GOT3 (cell line): ENCODE data around the gene CACNA1A.
"Not testable (repeated sequence)": the region's sequence is repeated elsewhere in the genome, so short reads cannot be mapped to it uniquely, and the experiment has no call there.

Experiments used
- DNase-seq: peaks from one replicate; lab custom pipeline; 2025; ENCODE audit warnings: mixed read lengths; lab: John Stamatoyannopoulos, UW

CACNA1A gene

DNA sequence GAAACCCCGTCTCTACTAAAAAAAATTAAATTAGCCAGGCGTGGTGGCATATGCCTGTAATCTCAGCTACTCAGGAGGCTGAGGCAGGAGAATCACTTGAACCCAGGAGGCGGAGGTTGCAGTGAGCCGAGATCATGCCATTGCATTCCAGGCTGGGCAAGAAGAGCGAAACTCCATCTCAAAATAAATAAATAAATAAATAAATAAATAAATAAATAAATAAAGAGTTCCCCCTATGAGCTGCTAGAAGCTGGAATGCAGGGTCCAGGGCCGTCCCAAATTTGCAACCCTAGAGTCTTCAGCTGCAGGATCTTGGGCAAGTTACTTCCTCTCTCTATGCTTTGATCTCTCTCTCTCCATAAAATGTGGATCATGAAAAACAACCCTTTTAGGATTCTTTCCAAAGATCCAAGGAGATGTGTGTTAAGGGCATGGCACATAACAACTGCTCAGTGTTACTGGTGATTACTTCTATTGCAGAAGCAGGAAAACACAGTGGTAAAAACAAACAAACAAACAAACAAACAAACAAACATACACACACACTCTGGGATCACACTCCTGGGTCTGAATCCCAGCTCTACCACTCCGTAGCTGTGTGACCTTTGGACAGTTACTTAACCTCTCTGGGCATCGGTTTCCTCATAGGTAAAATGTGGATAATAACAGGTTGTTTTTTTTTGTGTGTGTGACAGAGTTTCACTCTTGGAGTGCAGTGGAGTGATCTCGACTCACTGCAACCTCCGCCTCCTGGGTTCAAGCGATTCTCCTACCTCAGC lies 78.8 kb downstream of the CACNA1A start:
- DNase-seq: no peak

DNA sequence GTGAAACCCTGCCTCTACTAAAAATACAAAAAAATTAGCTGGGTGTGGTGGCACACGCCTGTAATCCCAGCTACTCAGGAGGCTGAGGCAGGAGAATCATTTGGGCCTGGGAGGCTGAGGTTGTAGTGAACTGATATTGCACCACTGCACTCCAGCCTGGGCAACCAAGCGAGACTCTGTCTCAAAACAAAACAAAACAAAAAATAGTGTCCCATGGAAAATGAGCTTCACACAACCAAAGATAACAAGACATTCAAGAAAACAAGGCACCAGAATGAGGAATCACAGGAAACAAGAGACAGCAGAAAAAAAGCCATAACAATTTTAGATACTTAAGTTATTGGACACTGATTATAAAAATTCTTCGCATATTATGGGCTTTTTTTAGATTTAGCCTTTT lies 80.4 kb downstream of the CACNA1A start:
- not testable (repeated sequence) for DNase-seq

DNA sequence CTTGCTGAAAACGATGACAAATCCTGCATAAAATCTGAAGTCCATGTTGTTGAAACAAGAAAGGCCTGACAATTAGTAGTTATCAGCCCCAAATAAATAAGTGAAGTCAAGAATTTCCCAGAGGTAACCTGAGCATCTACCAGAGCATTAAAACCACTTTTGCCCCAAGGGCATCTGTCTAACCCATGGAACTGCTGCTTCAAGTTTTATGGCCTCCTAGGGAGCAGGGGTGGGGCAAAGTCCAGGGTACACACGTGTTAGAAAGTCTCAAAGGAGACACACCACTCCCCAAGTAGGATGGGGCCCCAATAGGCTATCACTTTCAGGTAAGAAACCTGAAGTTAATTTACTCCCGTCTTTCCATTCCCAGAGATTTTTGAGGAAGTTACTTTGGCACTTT lies 81.1 kb downstream of the CACNA1A start:
- no peak for DNase-seq

DNA sequence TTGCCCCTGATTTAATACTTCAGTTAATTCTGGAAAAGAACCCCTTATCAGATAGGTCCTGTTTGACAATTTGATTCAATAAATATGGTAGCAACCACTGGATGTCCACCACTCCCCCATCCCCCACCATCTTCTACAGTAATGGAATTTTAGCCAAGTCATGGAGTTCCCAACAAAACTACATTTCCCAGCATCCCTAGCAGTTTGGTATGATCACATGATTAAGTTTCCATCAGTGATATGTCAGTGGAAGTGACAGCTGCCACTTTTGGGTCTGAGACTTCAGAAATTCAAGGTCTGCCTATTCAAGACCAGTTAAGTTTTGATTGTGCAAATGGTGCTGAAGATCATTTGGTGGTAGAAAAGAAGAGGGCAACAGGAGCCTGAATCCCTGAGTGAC lies 85.5 kb downstream of the CACNA1A start:
- no peak for DNase-seq

DNA sequence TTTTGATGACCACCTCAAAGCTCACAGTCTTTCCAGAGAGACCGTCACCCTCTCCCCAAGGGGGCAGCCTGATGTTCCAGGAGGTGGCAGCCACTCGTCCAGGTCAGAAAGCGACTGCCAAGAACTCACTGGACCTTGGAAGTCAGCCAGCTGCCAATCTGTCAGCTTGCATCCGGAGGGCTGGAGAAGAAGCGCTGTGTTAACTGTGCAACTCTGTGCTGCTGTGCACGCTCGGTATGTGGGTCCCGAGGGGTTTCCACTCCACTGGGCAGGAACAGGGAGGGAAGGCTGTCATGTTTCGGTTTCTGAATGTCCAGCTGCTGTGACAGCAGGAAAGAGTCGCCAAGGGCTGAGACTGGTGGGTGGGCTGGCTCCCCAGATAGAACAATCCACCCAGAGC lies 89.2 kb downstream of the CACNA1A start:
- no peak for DNase-seq

DNA sequence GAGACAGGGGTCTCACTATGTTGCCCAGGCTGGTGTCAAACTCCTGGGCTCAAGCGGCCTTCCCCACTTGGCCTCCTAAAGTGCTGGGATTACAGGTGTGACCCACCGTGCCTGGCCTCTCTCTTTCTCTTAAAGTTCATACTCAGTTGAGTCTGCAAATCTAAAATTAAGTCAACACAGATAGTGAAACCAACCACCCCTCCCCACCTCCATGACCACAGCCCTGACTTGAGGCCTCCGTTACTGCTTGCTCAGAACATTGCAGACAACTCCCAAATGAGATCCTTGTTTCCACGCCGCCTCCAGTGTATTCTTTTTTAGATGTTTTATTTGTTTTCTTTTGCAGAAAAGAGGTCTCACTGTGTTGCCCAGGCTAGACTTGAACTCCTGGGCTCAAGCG lies 94.4 kb downstream of the CACNA1A start:
- DNase-seq: no peak

DNA sequence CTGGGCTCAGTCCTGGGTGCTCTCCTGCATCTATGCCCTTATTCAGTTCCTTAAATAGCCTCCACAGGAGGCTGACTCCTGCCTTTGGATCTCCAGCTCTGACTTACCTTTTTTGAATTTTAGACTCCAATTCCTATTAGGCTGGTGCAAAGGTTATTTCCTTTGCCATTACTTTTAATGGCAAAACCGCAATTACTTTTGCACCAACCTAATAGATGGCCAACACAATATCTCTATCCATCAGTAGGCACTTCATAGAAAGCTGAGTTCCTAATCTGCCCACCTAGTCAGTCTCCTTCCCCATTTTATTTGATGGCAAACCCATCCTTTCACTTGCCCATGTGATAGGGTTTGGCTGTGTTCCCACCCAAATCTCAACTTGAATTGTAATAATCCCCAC lies 95.3 kb downstream of the CACNA1A start:
- no peak for DNase-seq

DNA sequence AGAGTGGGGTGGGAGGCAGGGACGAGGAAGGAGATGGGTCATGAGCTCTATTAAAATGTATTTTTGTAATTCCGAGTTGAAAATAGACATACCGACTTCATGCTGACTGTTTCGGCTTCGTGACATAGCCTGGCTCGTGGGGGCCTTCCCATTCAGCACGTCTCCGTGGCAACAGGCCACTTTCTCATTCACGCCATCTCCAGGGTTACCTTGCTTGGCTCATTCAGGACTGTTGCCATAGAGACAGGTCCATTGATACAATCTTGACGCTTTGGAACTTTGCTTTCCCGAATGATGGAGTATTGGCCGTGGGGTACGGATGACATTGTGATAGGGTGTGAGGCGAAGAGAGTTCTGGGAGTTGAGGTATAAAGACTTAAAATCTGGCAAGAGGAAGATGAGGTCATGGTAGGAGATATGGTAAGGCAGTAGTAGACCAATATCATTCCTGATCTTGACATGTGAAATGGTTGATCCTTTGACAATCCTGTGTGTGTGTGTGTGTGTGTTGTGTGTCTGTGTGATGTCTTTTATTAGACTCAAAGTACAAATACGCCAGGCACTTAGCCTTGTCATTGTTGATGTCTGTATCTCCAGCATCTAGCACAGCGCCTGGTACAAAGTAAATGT lies 97.3 kb downstream of the CACNA1A start:
- no peak for DNase-seq

DNA sequence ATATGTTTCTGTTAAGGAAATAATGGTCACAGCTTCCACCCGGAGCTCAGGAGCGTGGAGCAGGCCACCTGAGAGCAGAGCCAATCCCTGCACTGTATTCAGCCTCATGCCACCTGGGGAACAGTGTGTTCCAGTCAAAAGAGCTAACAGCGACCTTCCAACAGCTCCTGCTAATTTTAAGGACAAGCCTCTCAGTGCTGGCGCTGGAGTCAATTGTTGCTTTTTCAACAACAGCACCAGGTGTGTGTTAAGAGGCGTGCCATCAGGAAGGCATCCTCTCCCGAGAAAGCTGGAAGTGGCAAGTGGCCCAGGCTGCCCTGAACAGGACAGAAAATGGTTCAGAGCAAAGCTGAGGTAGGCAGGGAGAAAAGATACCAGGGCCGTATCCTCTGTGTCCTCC lies 102.0 kb downstream of the CACNA1A start:
- no peak for DNase-seq

DNA sequence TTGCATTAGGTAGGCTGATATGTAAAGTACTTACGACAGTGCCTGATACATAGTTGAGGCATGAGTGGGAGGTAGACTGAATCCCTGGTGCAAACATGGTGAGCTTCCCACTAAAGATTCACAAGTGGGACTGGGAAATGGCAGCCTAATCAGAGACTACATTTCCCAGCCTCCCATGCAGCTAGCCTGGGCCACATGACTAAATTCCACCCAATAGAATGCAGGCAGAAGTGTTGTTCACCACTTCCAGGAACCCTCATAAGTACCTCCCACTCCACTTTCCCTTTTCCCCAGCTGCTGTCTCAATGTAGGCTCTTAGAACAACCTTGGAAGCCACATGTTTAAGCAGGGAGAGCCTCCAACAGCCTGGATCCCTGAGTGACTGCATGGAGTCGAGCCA lies 104.9 kb downstream of the CACNA1A start:
- no peak for DNase-seq

DNA sequence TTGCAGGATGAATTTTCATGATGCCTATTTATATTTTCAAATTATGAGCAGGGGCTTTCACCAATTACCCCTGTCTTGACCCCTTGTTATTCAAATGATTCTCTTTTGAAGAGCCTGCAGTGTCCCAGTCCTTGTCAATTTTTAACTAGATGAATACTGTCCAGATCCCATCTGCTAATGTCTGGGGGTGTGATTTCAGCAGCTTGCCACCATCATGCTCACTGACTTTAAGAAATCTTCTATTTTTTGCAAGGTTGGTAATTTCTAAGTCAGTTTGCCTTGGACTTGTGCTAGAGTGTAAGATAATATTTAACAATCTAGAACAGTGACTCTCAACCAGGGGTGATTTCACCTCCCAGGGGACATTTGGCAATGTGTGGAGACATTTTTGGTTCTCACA lies 106.0 kb downstream of the CACNA1A start:
- DNase-seq: no peak

DNA sequence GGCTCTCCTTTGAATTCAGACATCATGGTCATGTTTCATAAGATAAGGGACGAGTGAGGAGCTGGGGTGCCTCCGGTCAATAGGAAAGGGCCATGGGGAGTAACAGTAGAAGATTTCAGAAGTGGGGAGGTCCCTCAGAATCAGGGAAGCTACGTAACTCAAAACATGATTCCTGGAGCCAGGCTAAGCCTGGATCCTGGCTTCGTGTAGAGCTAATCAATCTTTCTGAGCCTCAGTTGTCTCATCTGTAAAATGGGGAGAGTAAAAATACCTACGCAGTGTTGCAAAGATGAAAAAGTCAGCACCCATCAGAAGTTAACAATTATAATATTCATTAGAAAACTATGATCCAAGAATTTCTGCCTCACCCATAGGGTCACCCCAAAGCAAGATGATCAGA lies 106.5 kb downstream of the CACNA1A start:
- DNase-seq: no peak

DNA sequence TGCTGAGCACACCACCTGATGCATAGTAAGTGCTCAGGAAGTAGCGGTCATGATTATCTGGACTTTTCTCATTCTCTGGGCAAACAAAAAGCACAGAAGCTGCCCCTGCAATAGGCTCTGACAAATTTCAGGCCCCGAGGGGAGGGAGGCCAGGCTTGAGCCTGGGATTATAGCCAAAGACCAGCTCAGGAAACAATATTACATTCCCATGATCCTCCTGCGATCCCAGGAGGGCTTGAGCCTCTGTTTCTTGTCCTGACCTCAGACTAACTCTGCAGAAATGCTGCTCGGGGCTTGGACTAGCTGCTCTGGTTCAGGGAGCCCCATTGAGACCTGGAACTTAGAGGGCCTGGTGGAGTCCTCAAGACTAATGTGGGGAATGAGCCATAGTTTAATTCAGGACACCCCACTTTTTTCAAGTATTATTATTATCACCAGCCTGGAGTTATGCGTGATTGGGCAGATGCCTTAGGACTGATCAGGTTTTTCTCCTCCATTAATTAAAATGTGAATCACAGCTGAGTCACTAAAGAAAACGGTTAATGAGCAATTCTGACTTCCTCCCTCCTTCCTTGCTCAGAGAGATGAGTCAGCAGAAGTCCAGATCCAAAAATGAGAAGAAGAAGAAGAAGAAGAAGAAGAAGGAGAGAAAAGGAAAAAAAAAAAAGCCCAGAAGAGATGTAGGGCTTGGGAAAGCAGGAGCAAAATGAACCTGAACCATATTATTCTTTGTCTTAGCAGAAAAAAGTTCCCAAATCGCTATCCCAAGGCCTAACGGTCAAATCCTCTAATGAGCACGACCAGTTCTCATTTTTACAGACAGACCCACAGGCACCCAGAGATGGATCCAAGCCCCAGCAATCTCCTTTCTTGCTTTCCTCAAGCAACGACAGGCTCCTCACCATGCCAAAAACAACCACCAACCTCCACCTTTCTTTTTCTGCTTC lies 107.2 kb downstream of the CACNA1A start:
- peak; percentile 78 for DNase-seq

DNA sequence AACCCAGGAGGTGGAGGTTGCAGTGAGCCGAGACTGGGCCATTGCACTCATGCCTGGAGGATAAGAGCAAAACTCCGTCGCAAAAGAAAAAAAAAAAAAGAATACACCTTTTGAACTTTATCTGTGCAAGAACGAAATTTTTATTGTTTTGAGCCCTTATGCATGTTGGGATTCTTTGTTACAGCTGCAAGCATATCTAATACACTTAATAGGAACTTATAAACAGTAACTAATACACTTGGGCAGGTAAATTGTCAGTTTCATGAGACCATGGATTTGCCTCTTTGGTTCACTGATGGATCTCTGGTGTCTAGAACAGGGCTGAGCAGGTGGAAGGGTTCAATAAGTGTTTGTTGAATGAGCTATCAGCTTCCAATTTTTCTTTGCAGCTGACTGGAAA lies 108.1 kb downstream of the CACNA1A start:
- no peak for DNase-seq

DNA sequence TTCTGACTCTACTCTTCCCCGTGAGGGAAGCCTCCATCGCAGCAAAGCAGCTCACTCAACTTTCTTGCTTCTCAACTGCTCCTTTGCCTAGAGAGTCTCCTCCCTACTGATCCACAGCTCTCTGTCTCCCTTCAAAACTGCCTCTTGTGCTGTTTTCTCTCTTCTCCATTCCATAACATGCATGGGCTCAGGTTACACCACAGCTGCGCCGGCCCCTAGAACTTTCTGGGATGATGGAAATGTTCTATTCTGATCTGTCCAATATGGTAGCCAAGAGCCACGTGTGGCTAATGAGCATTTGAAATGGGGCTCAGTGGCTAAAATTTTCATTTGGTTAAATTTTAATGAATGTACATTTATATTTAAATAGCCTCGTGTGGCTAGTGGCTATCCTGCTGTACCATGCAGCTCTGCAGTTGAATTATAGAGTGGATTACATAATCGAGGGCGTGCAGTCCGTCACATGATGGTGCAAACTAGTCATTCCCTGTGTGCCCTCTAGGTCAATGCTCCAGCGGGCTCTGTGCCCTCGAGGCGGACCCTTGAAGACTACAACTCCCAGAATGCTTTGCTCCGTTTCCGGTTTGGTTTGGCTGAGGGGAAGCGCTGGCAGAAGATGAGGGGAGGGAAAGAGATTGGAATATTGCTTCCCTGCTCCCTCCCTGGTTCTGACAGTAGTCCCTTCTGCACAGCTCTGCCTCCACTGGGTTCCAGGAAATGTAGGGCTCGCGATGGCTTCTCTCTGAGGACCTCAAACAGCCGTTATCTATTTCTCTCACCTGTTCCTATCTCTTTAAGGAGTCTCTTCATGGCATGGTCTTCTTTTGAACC lies 109.8 kb downstream of the CACNA1A start:
- peak; percentile 17 for DNase-seq

DNA sequence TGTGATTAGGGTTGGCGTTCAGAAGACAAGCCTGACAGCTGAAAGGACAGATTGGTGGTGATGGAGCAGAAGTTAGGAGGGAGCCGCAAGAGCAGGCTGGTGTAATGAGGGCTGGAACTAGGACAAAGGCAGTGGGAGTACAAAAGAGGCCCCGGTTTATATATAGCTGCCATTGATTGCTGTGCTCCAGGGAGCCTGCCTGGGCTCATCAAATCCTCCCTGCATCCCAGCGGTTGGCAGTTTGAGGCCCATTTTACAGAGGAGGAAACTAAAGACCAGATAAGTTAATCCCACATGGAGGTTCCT lies 123.7 kb downstream of the CACNA1A start:
- DNase-seq: no peak

DNA sequence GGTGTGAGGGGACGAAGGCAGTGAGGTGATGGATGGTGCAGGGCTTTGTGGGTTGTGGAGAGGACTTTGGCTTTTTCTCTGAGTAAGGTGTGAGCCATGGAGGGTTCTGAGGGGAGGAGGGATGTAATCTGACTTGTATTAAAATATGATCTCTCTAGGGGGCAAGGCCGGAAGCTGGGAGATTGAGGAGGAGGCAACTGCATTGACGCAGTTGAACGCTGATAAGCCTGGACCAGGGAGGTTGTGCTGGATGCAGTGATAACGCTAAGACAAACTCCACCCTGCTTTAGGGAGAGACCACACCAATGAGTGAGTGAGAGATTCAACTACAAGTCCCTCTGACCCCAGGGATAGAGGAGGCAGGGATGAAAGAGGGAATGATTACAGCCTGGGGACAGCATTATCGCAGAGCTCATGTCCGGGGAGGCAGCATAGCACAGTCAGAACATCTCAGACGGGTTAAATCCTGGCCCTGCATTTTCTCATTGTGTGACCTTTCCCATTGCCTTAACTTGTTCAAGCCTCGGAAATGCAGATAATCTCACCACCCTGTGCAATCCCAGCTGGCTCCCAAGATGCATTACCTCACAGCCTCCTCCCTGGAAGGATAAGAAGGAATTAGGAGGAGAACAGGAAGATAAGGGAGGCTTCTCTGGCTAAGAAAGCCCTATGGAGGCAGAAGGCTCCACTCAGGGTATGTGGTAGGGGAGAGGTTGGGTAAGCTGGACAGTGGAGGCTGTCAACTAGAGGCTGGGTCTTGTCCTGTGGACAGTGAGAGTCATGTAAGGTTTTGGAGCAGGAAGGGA lies 124.2 kb downstream of the CACNA1A start:
- DNase-seq: no peak

DNA sequence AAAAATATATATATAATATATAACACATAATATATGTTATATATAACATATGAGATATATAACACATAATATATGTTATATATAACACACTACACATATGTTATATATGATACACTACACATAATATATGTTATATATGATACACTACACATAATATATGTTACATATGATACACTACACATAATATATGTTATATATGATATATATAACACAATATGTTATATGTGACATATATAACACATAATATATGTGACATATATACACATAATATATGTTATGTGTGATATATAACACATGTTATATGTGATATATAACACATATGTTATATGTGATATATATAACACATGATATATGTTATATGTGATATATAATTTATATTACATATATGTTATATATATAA lies 129.7 kb downstream of the CACNA1A start:
- DNase-seq: no peak

DNA sequence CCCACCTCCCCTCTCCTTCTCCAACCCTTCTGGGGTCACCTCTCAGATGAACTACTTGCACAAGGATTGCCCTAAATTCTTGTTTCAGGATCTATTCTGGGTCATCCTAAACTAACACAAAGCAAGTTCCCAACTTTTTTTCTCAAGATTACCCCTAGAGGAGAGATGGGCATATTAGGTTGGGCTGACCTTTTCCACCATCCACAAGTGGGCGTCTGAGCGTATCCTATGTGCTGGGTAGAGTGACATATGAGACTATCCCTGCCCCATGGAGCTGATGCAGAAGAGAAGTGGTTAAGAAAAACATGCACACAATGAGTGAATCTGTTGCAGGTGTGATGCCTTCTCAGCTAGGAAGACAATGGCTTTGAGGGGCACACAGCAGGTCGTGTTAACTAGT lies 132.7 kb downstream of the CACNA1A start:
- DNase-seq: no peak

DNA sequence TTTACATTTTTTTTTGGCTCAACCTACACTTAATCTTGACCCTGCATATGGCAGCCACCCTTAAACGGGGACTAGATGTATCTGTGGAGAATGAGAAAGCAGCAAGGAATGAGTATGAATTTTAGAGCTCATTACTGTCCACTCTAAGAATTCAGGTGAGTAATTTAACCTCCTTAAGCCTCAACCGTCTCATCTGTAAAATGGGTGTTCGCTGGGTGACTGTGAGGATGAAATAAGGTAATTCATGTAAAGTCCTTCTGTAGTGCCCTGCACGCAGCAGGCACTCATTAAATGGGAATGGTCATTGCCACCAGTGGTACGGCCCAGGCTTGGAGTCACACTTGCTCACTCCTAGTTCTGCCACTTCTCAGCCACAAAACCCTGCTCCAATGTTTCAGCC lies 135.3 kb downstream of the CACNA1A start:
- no peak for DNase-seq

DNA sequence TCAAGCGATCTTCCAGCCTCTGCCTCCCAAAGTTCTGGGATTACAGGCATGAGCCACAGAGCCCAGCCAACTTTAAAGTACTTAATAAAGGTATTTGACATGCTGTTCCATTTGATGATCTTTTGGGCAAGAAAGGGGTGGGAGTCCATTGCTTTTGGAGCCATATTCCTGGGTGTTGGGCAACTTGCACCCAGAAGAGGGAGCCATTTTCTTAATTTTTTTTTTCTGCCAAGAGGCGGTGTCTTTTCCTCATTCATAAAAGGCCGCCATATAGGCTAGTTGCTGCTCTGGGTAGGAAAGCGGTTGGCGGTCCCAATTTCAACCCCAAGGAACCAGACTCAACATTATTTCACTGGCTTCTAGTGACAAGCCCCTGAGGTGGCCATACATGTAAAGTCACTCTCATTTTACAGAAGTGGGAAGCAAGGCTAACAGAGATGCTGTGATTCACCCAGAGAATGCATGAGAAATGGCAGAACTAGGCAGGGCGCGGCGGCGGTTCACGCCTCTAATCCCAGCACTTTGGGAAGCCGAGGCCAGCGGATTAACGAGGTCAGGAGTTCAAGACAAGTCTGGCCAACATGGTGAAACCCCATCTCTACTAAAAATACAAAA lies 139.6 kb downstream of the CACNA1A start:
- DNase-seq: no peak
